IPS-18c (cell line): ENCODE results near the gene KCTD20.

Experiments
- H3K4me3 ChIP-seq: 2 replicates; pipeline ENCODE4 v1.7.0; 2013; ENCODE audit warnings: low read depth, mild to moderate bottlenecking, low read length, moderate library complexity; ENCODE audit not compliant: insufficient read depth
- H3K9me3 ChIP-seq: one replicate; pipeline ENCODE4 v1.6.1; 2013; ENCODE audit warnings: mild to moderate bottlenecking, low read length, moderate library complexity; ENCODE audit not compliant: control insufficient read depth, insufficient read depth

KCTD20 gene

GRCh38 chr6:36510365-36510764, 67.6 kb downstream of the KCTD20 start:
- no peak overlapping the region for H3K4me3 ChIP-seq
- H3K9me3 ChIP-seq: peaks cover 2% of the 10 kb centered on the region

GRCh38 chr6:36514554-36515456, 72.0 kb downstream of the KCTD20 start:
- Histone ChIP-seq H3K9me3 (peaks cover 2% of the 10 kb centered on the region), H3K4me3 (no peak overlapping the region)

GRCh38 chr6:36515844-36516243, 73.0 kb downstream of the KCTD20 start:
- H3K4me3 ChIP-seq: no peak overlapping the region
- peaks cover 2% of the 10 kb centered on the region for H3K9me3 ChIP-seq

GRCh38 chr6:36516559-36516958, 73.8 kb downstream of the KCTD20 start:
- peaks cover 2% of the 10 kb centered on the region for H3K9me3 ChIP-seq
- H3K4me3 ChIP-seq: no peak overlapping the region

- Histone ChIP-seq H3K9me3 (peaks cover 2% of the 10 kb centered on the region), H3K4me3 (no peak overlapping the region)
Observed at GRCh38 chr6:36516988-36517387, 74.2 kb downstream of the KCTD20 start.

GRCh38 chr6:36517408-36517807, 74.6 kb downstream of the KCTD20 start:
- H3K9me3 ChIP-seq: peaks cover under 1% of the 10 kb centered on the region
- H3K4me3 ChIP-seq: no peak overlapping the region

- Histone ChIP-seq H3K4me3 (no peak overlapping the region), H3K9me3 (no peaks in the 10 kb centered on the region)
Observed at GRCh38 chr6:36519352-36519751, 76.6 kb downstream of the KCTD20 start.

- H3K4me3 ChIP-seq: no peak overlapping the region
- no peaks in the 10 kb centered on the region for H3K9me3 ChIP-seq
Observed at GRCh38 chr6:36523451-36523850, 80.7 kb downstream of the KCTD20 start.

GRCh38 chr6:36523936-36524499, 81.2 kb downstream of the KCTD20 start:
- no peak overlapping the region for H3K4me3 ChIP-seq

GRCh38 chr6:36524871-36525270, 82.1 kb downstream of the KCTD20 start:
- Histone ChIP-seq H3K9me3 (no peaks in the 10 kb centered on the region), H3K4me3 (no peak overlapping the region)

More at GRCh38 chr6:36523936-36524499, 81.2 kb downstream of the KCTD20 start:
- no peaks in the 10 kb centered on the region for H3K9me3 ChIP-seq

GRCh38 chr6:36525346-36525745, 82.5 kb downstream of the KCTD20 start:
- no peaks in the 10 kb centered on the region for H3K9me3 ChIP-seq
- no peak overlapping the region for H3K4me3 ChIP-seq

GRCh38 chr6:36526066-36526465, 83.3 kb downstream of the KCTD20 start:
- Histone ChIP-seq H3K9me3 (no peaks in the 10 kb centered on the region), H3K4me3 (no peak overlapping the region)

- Histone ChIP-seq H3K9me3 (no peaks in the 10 kb centered on the region), H3K4me3 (no peak overlapping the region)
Observed at GRCh38 chr6:36533321-36533720, 90.5 kb downstream of the KCTD20 start.

GRCh38 chr6:36536873-36537547, 94.2 kb downstream of the KCTD20 start:
- Histone ChIP-seq H3K9me3 (no peaks in the 10 kb centered on the region), H3K4me3 (no peak overlapping the region)

GRCh38 chr6:36539814-36540568, 97.2 kb downstream of the KCTD20 start:
- H3K9me3 ChIP-seq: peaks cover 2% of the 10 kb centered on the region
- no peak overlapping the region for H3K4me3 ChIP-seq
